Neural progenitor cell (in vitro differentiated cells): Measurements from ENCODE around the gene FAM53B. TPM values are rescaled to one million over a fixed set of nuclear protein-coding genes. Genes with fewer than 3 reads are reported as not detected.

ENCODE experiments used
- DNase-seq: peaks from one replicate; pipeline ENCODE4 v3.0.0-alpha.2; 2016; ENCODE audit warnings: low spot score
- H2AFZ ChIP-seq: fragments of 200-600 bp; sonication (generic); replicated peaks from 2 replicates; pipeline ENCODE4 v1.6.1; 2016; ENCODE audit warnings: antibody characterized with exemption
- H3F3A ChIP-seq: fragments of 200-600 bp; sonication (generic); 2 replicates; pipeline ENCODE4 v1.6.1; 2016; ENCODE audit warnings: antibody characterized with exemption, low read depth
- H3K27ac ChIP-seq: fragments of 200-600 bp; sonication (generic); 2 replicates; pipeline ENCODE4 v1.5.1; 2016; ENCODE audit warnings: mild to moderate bottlenecking
- H3K27me3 ChIP-seq: fragments of 200-600 bp; sonication (generic); 2 replicates; pipeline ENCODE4 v1.6.1; 2016; ENCODE audit warnings: mild to moderate bottlenecking, moderate library complexity
- H3K36me3 ChIP-seq: fragments of 200-600 bp; sonication (generic); 2 replicates; pipeline ENCODE4 v1.5.1; 2016
- H3K4me1 ChIP-seq: fragments of 200-600 bp; sonication (generic); 2 replicates; pipeline ENCODE4 v1.6.1; 2016; ENCODE audit warnings: mixed run types
- H3K4me2 ChIP-seq: fragments of 200-600 bp; sonication (generic); 2 replicates; pipeline ENCODE4 v1.6.1; 2016
- H3K4me3 ChIP-seq: fragments of 200-600 bp; sonication (generic); 2 replicates; pipeline ENCODE4 v1.5.1; 2016
- H3K79me2 ChIP-seq: fragments of 200-600 bp; sonication (generic); 2 replicates; pipeline ENCODE4 v1.6.1; 2016; ENCODE audit warnings: low read depth
- H3K9ac ChIP-seq: fragments of 200-600 bp; sonication (generic); 2 replicates; pipeline ENCODE4 v1.6.1; 2016
- H3K9me3 ChIP-seq: fragments of 200-600 bp; sonication (generic); 2 replicates; pipeline ENCODE4 v1.5.1; 2016; ENCODE audit warnings: low read depth
- H4K20me1 ChIP-seq: fragments of 200-600 bp; sonication (generic); 2 replicates; pipeline ENCODE4 v1.6.1; 2016; ENCODE audit warnings: low read depth
- H3K27ac Mint-ChIP-seq: 3 replicates; pipeline ENCODE4 v1.8.0; 2021; ENCODE audit warnings: mixed read lengths
- H3K27me3 Mint-ChIP-seq: 2 replicates; pipeline ENCODE4 v1.8.0; 2022; ENCODE audit warnings: low read depth, mild to moderate bottlenecking, inconsistent platforms, moderate library complexity, mixed read lengths; ENCODE audit not compliant: insufficient read depth
- H3K36me3 Mint-ChIP-seq: 3 replicates; pipeline ENCODE4 v1.8.0; 2021; ENCODE audit warnings: mixed read lengths
- H3K4me1 Mint-ChIP-seq: 3 replicates; pipeline ENCODE4 v1.8.0; 2021; ENCODE audit warnings: mixed read lengths
- H3K4me3 Mint-ChIP-seq: 3 replicates; pipeline ENCODE4 v1.8.0; 2021; ENCODE audit warnings: mild to moderate bottlenecking, moderate library complexity, mixed read lengths
- H3K9me3 Mint-ChIP-seq: 3 replicates; pipeline ENCODE4 v1.8.0; 2020; ENCODE audit warnings: mixed read lengths
- EZH2 ChIP-seq: fragments of 200-600 bp; sonication (generic); IDR thresholded peaks from 2 replicates; pipeline ENCODE4 v1.6.1; 2017; ENCODE audit warnings: antibody characterized with exemption, mild to moderate bottlenecking, moderate library complexity
- EZH2phosphoT487 ChIP-seq: fragments of 200-600 bp; sonication (generic); IDR thresholded peaks from 2 replicates; pipeline ENCODE4 v1.6.1; 2017; ENCODE audit warnings: antibody characterized with exemption
- total RNA-seq: library from RNA; depleted of rRNA; stranded (reverse); fragments of >200 nt; gene quantifications from 2 replicates; pipeline ENCODE4 v1.2.3, GENCODE V29; 2015; ENCODE audit warnings: low replicate concordance
- TF ChIP-seq, protein P1 (sequence below): fragments of 200-600 bp; sonication (generic); IDR thresholded peaks from 2 replicates; pipeline ENCODE4 v1.5.1; 2017; ENCODE audit warnings: antibody characterized with exemption, mild to moderate bottlenecking

FAM53B gene
- total RNA-seq, 1 donor from 2014 or later, result 15.3 TPM

DNA sequence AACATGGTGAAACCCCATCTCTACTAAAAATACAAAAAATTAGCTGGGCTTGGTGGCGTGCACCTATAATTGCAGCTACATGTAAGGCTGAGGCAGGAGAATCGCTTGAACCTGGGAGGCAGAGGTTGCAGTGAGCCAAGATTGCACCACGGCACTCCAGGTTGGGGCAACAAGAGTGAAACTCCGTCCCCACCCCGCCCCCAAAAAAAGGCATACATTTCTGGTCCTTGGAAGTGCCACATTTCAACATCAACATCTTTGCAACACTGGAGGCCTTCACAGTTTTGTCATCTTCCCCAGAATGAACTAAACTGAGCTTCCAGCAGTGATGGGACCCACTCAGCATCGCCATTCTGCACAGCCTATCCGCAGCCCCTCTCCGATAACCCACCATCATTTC, 36.6 kb downstream of the FAM53B start:
- H3K4me3 ChIP-seq, result no peak overlapping the region
- Mint-ChIP-seq H3K4me3 (no peak overlapping the region), H3K9me3 (no peaks in the 10 kb centered on the region), H3K36me3 (peaks cover 9% of the 10 kb centered on the region), H3K27me3 (peaks cover 5% of the 10 kb centered on the region), H3K4me1 (peaks cover 45% of the 10 kb centered on the region), H3K27ac (no peak overlapping the region)
- H3K27ac ChIP-seq, result no peak overlapping the region
- no peaks in the 10 kb centered on the region for H3K36me3 ChIP-seq
- no peak for DNase-seq
- no peaks in the 10 kb centered on the region for H3K9me3 ChIP-seq
- peaks cover 56% of the 10 kb centered on the region for H3K79me2 ChIP-seq
- peaks cover 81% of the 10 kb centered on the region for H4K20me1 ChIP-seq
- peaks cover 13% of the 10 kb centered on the region for H3F3A ChIP-seq
- H3K9ac ChIP-seq, result no peak overlapping the region
- no peaks in the 10 kb centered on the region for H3K27me3 ChIP-seq
- H2AFZ ChIP-seq, result no peak overlapping the region
- no peak overlapping the region for H3K4me2 ChIP-seq
- H3K4me1 ChIP-seq, result peaks cover 24% of the 10 kb centered on the region
- TF ChIP-seq, protein P1, sequence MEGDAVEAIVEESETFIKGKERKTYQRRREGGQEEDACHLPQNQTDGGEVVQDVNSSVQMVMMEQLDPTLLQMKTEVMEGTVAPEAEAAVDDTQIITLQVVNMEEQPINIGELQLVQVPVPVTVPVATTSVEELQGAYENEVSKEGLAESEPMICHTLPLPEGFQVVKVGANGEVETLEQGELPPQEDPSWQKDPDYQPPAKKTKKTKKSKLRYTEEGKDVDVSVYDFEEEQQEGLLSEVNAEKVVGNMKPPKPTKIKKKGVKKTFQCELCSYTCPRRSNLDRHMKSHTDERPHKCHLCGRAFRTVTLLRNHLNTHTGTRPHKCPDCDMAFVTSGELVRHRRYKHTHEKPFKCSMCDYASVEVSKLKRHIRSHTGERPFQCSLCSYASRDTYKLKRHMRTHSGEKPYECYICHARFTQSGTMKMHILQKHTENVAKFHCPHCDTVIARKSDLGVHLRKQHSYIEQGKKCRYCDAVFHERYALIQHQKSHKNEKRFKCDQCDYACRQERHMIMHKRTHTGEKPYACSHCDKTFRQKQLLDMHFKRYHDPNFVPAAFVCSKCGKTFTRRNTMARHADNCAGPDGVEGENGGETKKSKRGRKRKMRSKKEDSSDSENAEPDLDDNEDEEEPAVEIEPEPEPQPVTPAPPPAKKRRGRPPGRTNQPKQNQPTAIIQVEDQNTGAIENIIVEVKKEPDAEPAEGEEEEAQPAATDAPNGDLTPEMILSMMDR, result no peak
- TF ChIP-seq EZH2phosphoT487 (no peak), EZH2 (no peak)

DNA sequence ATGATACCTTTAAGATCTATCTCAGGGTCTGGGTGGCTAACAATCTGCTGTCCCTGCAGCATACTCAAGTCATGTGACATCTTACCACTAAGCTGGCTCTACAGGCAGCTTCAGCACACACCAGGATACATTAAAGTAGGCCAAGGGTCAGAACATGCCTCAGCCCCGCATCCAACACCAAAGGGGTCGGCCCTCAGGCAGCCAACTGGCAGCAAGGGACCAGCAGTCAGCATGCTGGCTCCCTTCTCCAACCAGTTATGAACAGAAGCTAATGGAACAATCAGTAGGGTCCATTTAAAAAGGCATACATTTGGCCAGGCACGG, 37.1 kb downstream of the FAM53B start:
- peaks cover 5% of the 10 kb centered on the region for H3K27me3 Mint-ChIP-seq
- Histone ChIP-seq H3K27me3 (no peaks in the 10 kb centered on the region), H3K4me1 (peaks cover 24% of the 10 kb centered on the region), H3K27ac (no peak overlapping the region), H3K4me3 (no peak overlapping the region), H3K36me3 (no peaks in the 10 kb centered on the region), H4K20me1 (peaks cover 81% of the 10 kb centered on the region), H2AFZ (no peak overlapping the region), H3K79me2 (peaks cover 55% of the 10 kb centered on the region), H3K4me2 (no peak overlapping the region), H3K9ac (no peak overlapping the region), H3F3A (peaks cover 13% of the 10 kb centered on the region), H3K9me3 (no peaks in the 10 kb centered on the region)
- peaks cover 11% of the 10 kb centered on the region for H3K36me3 Mint-ChIP-seq
- H3K27ac Mint-ChIP-seq, result no peak overlapping the region
- no peak for DNase-seq
- H3K4me3 Mint-ChIP-seq, result no peak overlapping the region
- TF ChIP-seq EZH2phosphoT487, result no peak
- TF ChIP-seq EZH2, result no peak
- TF ChIP-seq, protein P1, result no peak
- H3K4me1 Mint-ChIP-seq, result peaks cover 46% of the 10 kb centered on the region
- H3K9me3 Mint-ChIP-seq, result no peaks in the 10 kb centered on the region

DNA sequence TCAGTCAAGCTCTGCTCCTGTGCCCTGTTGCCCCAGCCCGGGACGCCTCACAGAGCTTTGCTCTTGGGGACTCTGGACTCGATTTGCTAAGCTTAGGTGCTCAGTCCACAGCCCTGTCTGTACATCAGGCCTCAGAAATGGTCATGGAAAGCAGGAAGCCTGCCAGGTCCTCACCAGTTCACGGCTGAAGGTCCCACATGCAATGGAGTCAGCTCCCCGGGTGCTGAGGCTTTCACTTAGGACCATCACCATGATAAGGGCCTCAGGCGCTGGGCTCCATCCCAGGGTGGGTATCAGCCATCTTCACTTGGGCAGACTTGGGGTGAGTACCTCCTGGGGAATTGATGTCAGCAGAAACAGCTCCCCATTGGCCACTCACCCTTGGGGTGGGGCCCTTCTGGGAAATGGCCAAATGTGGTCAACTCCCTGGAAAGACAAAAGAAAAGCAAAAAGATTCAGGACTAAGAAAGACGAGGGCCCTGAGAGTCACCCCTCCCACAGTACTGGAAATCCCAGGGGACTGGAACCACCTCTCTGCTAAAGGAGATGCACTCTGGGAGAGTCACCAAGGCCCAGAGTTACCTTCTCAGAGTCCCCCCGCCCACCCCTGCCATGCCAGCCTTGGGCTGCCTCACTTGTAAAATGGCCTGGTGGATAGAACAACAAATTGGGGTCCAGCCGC, 37.6 kb downstream of the FAM53B start:
- peaks cover 76% of the 10 kb centered on the region for H4K20me1 ChIP-seq
- TF ChIP-seq EZH2phosphoT487 (no peak), EZH2 (no peak)
- TF ChIP-seq, protein P1, result no peak
- H3K4me1 Mint-ChIP-seq, result peaks cover 50% of the 10 kb centered on the region
- H3K79me2 ChIP-seq, result peaks cover 54% of the 10 kb centered on the region
- no peak overlapping the region for H3K27ac ChIP-seq
- no peak overlapping the region for H3K4me3 ChIP-seq
- H3K4me3 Mint-ChIP-seq, result no peak overlapping the region
- no peak overlapping the region for H2AFZ ChIP-seq
- H3K4me2 ChIP-seq, result no peak overlapping the region
- no peak overlapping the region for H3K27ac Mint-ChIP-seq
- H3K9me3 Mint-ChIP-seq, result no peaks in the 10 kb centered on the region
- H3K36me3 ChIP-seq, result no peaks in the 10 kb centered on the region
- H3K4me1 ChIP-seq, result peaks cover 24% of the 10 kb centered on the region
- no peak for DNase-seq
- peaks cover 5% of the 10 kb centered on the region for H3K27me3 Mint-ChIP-seq
- H3K36me3 Mint-ChIP-seq, result peaks cover 14% of the 10 kb centered on the region
- no peaks in the 10 kb centered on the region for H3K9me3 ChIP-seq
- peaks cover 13% of the 10 kb centered on the region for H3F3A ChIP-seq
- H3K9ac ChIP-seq, result no peak overlapping the region
- no peaks in the 10 kb centered on the region for H3K27me3 ChIP-seq
